ENCODE data around the gene IMPACT. TPM values are rescaled to one million over a fixed set of nuclear protein-coding genes. Genes with fewer than 3 reads are reported as not detected.

The IMPACT gene
- total and polyA plus RNA-seq, 11 donors: 7.9 to 37.6 (median 19.9) TPM

GRCh38 chr18:24381126-24381525, 45.3 kb upstream of the IMPACT start:
- WGBS, 4 donors: 58 to 82% (median 70%) methylated on average over 1 of the region's 1 CpG
- Histone ChIP-seq H3K27me3 (no peaks in the 10 kb centered on the region), H3K4me3 (no peak overlapping the region), H3K27ac (no peak overlapping the region), H3K36me3 (peaks cover 0 to 8% (median 0%) of the 10 kb centered on the region in 9 donors), H3K4me1 (peaks cover 0 to 5% (median 0%) of the 10 kb centered on the region in 12 donors), H3K9me3 (no peaks in the 10 kb centered on the region)
- DNase-seq: no peak
- intact Hi-C loops (cut with DNase I): no loop called here
- no peak for ATAC-seq
- TF ChIP-seq POLR2A (IDR thresholded peaks at IDR 0.05) (no peak), CTCF (IDR thresholded peaks at IDR 0.05) (no peak)

GRCh38 chr18:24386681-24387080, 39.8 kb upstream of the IMPACT start:
- H3K4me1 ChIP-seq: peaks cover 0 to 2% (median 0%) of the 10 kb centered on the region in 12 donors
- intact Hi-C loops (cut with DNase I): no loop called here
- no peak for ATAC-seq
- H3K27me3 ChIP-seq: no peaks in the 10 kb centered on the region
- H3K36me3 ChIP-seq: no peaks in the 10 kb centered on the region
- no peaks in the 10 kb centered on the region for H3K9me3 ChIP-seq
- DNase-seq: no peak
- TF ChIP-seq POLR2A (IDR thresholded peaks at IDR 0.05) (no peak), CTCF (IDR thresholded peaks at IDR 0.05) (no peak)
- WGBS, 4 donors: 85 to 98% (median 93%) methylated on average over 6 of the region's 6 CpGs
- no peak overlapping the region for H3K27ac ChIP-seq
- no peak overlapping the region for H3K4me3 ChIP-seq

GRCh38 chr18:24388957-24389356, 37.5 kb upstream of the IMPACT start:
- intact Hi-C loops (cut with DNase I): no loop called here
- 66 to 80% (median 76%) methylated on average over 3 of the region's 3 CpGs for WGBS, 4 donors
- no peak for TF ChIP-seq POLR2A (IDR thresholded peaks at IDR 0.05)
- no peak for TF ChIP-seq CTCF (IDR thresholded peaks at IDR 0.05)
- H3K4me1 ChIP-seq: peaks cover 0 to 2% (median 0%) of the 10 kb centered on the region in 12 donors
- no peaks in the 10 kb centered on the region for H3K36me3 ChIP-seq
- ATAC-seq (peak in 1 of 4 donors; percentile 55), DNase-seq (no peak)
- no peaks in the 10 kb centered on the region for H3K27me3 ChIP-seq
- H3K9me3 ChIP-seq: no peaks in the 10 kb centered on the region
- H3K27ac ChIP-seq: no peak overlapping the region
- H3K4me3 ChIP-seq: no peak overlapping the region

DNA sequence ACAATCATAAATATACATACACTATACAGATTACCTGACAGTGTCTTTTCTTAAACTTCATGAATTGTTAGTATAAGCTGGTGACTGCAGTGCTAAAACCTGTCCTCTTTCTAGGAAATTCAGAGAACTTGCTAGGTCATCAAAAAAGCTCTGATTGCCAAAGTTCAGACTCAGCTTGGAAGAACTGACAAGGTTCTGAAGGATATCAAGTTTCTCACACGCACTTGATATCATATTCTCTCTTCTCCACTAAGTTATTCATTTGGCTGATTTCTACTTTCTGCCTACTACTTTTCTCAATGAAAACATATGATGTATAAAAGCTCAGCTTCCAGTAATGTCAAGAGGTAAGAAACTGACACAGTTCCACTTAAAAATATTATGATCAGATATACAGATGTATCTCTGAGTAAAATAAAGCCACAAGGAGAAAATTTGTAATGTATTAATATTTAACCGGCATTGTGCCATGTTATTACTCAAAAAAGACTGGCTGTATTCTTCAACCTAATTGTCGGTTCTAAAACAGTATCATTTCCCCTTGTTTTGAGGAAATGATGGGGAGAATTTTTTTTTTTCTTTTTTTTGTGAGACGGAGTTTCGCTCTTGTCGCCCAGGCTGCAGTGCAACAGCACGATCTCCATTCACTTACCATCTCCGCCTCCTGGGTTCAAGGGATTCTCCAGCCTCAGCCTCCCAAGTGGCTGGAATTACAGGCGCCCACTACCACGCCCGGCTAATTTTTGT, 31.2 kb upstream of the IMPACT start:
- intact Hi-C loops (cut with DNase I): loop anchor here in 2 of 10 donors (5.0 kb wide), 3 partner anchors 33 to 957 kb away; partner anchors contain the start of gene ZNF521 (in 1 of the 2)

More for the DNA sequence above, 31.2 kb upstream of the IMPACT start:
- Histone ChIP-seq H3K9me3 (no peaks in the 10 kb centered on the region), H3K27ac (peak overlapping the region in 1 of 12 donors; percentile 33), H3K4me3 (peak overlapping the region in 1 of 12 donors; percentile 33), H3K4me1 (peaks cover 0 to 20% (median 6%) of the 10 kb centered on the region in 12 donors), H3K36me3 (no peaks in the 10 kb centered on the region), H3K27me3 (no peaks in the 10 kb centered on the region)
- ATAC-seq: no peak
- WGBS, 4 donors: 85 to 89% (median 88%) methylated on average over 11 of the region's 11 CpGs
- no peak for DNase-seq
- TF ChIP-seq POLR2A (IDR thresholded peaks at IDR 0.05) (no peak), CTCF (IDR thresholded peaks at IDR 0.05) (no peak)

All from heart left ventricle (tissue), 16 donors.